Activated CD4-positive, alpha-beta memory T cell treated with anti-CD3 and anti-CD28 coated beads for 36 hours (primary cell): ENCODE results near the gene ATXN3. TPM values are rescaled to one million over a fixed set of nuclear protein-coding genes. Genes with fewer than 3 reads are reported as not detected.

Experiments used
- CTCF ChIA-PET: fragments of 350-600 bp; sonication (Branson Sonifier 250); formaldehyde crosslinking; loops from one replicate; lab custom pipeline; 2021; ENCODE audit warnings: antibody characterized with exemption, inconsistent platforms; lab: Charles Lee
- POLR2A ChIA-PET: fragments of 350-600 bp; sonication (Branson Sonifier 250); formaldehyde crosslinking; loops from one replicate; lab custom pipeline; 2021; ENCODE audit warnings: antibody characterized with exemption; lab: Charles Lee
- DNase-seq: peaks from one replicate; pipeline ENCODE4 v3.0.0-alpha.2; 2020
- H3K27ac Mint-ChIP-seq: one replicate; pipeline ENCODE4 v1.8.0; 2021; ENCODE audit warnings: mixed read lengths
- H3K27me3 Mint-ChIP-seq: one replicate; pipeline ENCODE4 v1.8.0; 2021; ENCODE audit warnings: mixed read lengths
- H3K36me3 Mint-ChIP-seq: one replicate; pipeline ENCODE4 v1.8.0; 2021; ENCODE audit warnings: mixed read lengths
- H3K4me1 Mint-ChIP-seq: one replicate; pipeline ENCODE4 v1.8.0; 2021; ENCODE audit warnings: low read depth, mixed read lengths
- H3K4me3 Mint-ChIP-seq: one replicate; pipeline ENCODE4 v1.8.0; 2021; ENCODE audit warnings: mild to moderate bottlenecking, mixed read lengths
- H3K9me3 Mint-ChIP-seq: one replicate; pipeline ENCODE4 v1.8.0; 2021; ENCODE audit warnings: mixed read lengths
- intact Hi-C: fragments of 100-400 bp; cut with micrococcal nuclease; formaldehyde crosslinking; loops from one replicate; pipeline ENCODE4 v1.15.1; 2023
- total RNA-seq, 2 experiments: library from RNA; stranded (reverse); gene quantifications; one replicate each; pipeline ENCODE4 v1.2.3, GENCODE V29; 2021

The ATXN3 gene
- 10 to 100 TPM; 30.8 to 31.6 TPM for total RNA-seq

DNA sequence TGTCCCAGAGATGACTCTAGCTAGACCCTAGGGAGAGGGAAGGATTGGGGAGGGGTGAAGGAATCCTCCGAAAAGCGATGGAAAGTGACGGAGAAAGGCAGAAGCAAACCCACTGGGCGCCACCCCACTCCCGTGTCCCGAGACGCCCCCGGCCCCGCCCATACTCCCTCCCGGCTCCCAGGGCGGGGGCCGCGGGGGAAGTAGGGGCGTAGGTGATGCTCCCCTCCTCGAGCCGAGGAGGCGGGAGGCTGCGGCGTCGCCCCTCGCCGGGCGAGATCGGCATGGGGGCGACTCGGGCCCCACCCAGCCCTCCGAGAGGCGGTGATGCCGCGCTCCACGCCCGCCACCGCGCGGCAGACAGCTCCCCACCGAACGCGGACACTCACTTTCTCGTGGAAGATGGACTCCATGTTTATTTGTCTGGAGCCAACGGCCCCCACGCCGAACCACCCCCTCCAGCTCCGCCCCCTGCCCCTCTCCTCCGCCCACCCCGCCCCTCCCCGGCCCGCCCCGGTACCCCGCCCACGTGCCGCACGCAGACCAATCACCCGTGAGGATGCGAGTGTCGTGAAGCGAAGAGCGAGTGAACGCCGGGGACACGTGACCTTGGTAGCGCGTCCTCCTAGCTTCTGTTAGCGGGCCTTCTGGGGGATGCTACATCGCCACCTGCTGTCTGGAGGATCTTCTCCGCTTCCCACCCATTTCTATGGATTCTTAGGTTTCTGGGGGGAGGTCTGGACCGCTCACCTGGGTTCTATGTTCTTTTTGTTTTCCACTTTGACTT, at the start of gene ATXN3:
Gene ATXN3 (minus strand): TSS at position 440 of the 784 bp plus-strand sequence. CDS start 30 bp downstream, at position 410.
- H3K27ac Mint-ChIP-seq: peak within 1 kb of the TSS; percentile 78
- peaks cover 42% of the 10 kb centered on the region for H3K4me1 Mint-ChIP-seq
- intact Hi-C loops: loop anchor here (1.0 to 2.0 kb wide), 2 partner anchors 14 to 66 kb away; partner anchors contain the start of genes CPSF2, NDUFB1 and TRIP11
- DNase-seq: peak; percentile 97
- ChIA-PET POLR2A (interaction anchor here (1.3 to 3.8 kb wide), 4 partner anchors 10 to 66 kb away, joined by 3 to 52 read pairs (median 10); partner anchors contain the start of genes CPSF2, NDUFB1 and TRIP11), CTCF (interaction anchor here (0.7 to 4.6 kb wide), 16 partner anchors 9 to 733 kb away, joined by 3 to 132 read pairs (median 4); partner anchors contain the start of genes CPSF2, NDUFB1 and TRIP11)
- H3K9me3 Mint-ChIP-seq: no peaks in the 10 kb centered on the region
- H3K4me3 Mint-ChIP-seq: peak within 1 kb of the TSS; percentile 93
- H3K27me3 Mint-ChIP-seq: no peaks in the 10 kb centered on the region
- no peaks in the 10 kb centered on the region for H3K36me3 Mint-ChIP-seq

DNA sequence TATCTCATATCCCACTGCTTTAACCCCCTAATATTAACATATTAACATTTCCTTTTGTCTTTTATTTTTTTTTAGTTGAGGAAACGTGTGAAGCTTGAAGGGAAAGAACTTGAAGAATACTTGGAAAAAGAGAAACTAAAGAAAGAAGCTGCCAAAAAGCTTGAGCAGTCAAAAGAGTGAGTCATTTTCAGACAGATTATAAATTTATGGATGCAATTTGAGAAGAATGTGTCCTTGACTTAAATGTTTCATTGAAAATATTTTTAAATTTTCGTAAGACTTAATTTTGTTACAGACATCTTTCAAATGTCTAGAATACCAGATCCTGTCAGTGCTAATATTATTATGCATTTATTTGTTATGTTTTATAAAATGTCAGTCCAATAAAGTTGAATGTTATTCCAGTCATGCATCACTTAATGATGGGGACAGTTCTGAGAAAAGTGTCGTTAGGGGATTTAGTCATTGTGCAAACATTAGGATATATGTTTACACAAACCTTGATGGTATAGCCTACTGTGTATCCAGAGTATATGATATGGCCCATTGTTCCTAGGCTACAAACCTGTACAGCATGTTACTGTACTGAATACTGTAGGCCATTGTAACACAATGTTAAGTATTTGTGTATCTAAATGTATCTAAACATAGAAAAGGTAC, 48.0 kb upstream of the ATXN3 start:
- CTCF ChIA-PET: no interaction called here
- Mint-ChIP-seq H3K27me3 (no peaks in the 10 kb centered on the region), H3K9me3 (no peaks in the 10 kb centered on the region), H3K36me3 (peaks cover 28% of the 10 kb centered on the region), H3K4me1 (no peaks in the 10 kb centered on the region), H3K4me3 (no peak overlapping the region), H3K27ac (no peak overlapping the region)
- intact Hi-C loops: loop anchor here (10.0 kb wide), 1 partner anchor 200 kb away; no protein-coding TSS in a partner anchor
- no peak for DNase-seq
- POLR2A ChIA-PET: no interaction called here

DNA sequence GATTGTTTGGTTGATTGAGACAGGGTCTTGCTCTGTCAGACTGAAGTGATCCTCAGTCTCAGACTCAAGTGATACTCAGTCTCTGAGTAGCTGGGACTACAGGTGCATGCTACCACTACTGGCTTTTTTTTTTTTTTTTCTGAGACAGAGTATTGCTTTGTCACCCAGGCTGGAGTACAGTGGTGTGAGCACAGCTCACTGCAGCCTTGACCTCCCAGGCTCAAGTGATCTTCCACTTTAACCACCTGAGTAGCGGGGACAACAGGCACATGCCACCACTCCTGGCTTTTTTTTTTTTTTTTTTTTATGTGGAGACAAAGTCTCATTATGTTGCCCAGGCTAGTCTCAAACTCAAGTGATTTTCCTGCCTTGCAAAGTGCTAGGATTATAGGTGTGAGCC, 47.2 kb upstream of the ATXN3 start:
- no peaks in the 10 kb centered on the region for H3K27me3 Mint-ChIP-seq
- POLR2A ChIA-PET: no interaction called here
- DNase-seq: no peak
- CTCF ChIA-PET: no interaction called here
- H3K27ac Mint-ChIP-seq: no peak overlapping the region
- H3K9me3 Mint-ChIP-seq: no peaks in the 10 kb centered on the region
- intact Hi-C loops: loop anchor here (10.0 kb wide), 1 partner anchor 201 kb away; no protein-coding TSS in a partner anchor
- no peaks in the 10 kb centered on the region for H3K4me1 Mint-ChIP-seq
- H3K4me3 Mint-ChIP-seq: no peak overlapping the region
- H3K36me3 Mint-ChIP-seq: peaks cover 30% of the 10 kb centered on the region

DNA sequence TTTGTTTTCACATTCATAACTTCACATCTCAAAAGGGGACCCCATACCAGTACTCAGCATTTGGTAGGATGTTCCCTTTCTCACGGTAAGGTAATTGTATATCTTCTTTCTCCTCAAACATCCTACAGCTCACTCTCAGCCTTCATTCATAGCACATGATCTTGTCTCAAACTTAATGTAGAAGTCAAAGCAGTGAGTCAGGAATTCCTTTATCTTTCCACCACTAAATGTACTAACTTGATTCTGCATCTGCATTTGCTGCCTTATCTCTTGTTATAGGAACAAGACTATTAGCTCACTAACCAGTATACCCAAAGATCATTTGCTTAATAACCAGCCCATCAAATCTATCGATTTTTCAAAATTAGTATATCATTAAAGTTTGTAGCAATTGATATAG, 38.3 kb upstream of the ATXN3 start:
- DNase-seq: no peak
- H3K4me1 Mint-ChIP-seq: peaks cover 6% of the 10 kb centered on the region
- CTCF ChIA-PET: interaction anchor here (1.1 kb wide), 2 partner anchors 38 to 681 kb away, joined by 4 read pairs; partner anchors contain the start of gene ATXN3
- POLR2A ChIA-PET: no interaction called here
- no peak overlapping the region for H3K27ac Mint-ChIP-seq
- no peaks in the 10 kb centered on the region for H3K27me3 Mint-ChIP-seq
- intact Hi-C loops: no loop called here
- H3K36me3 Mint-ChIP-seq: peaks cover 48% of the 10 kb centered on the region
- no peak overlapping the region for H3K4me3 Mint-ChIP-seq
- no peaks in the 10 kb centered on the region for H3K9me3 Mint-ChIP-seq

DNA sequence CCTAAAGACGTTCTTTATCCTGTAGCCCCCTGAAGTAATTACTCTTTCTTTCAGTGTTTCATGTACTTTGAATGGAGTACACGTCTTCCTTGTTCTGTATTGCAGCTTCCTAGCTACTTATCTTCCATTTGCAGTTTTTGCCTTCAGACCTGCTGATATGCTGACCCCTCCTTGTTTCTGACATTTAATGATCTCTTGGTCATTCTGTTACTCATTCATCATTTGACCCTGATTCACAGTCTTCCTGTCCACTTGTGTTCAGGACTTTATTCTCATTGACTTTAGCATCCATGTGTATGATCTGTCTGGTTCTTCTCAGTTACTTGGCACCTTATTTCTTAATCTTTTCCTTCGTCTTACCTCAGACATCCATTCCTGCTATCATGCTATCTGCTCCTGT, 37.6 kb upstream of the ATXN3 start:
- DNase-seq: no peak
- Mint-ChIP-seq H3K27me3 (no peaks in the 10 kb centered on the region), H3K36me3 (peaks cover 45% of the 10 kb centered on the region), H3K9me3 (no peaks in the 10 kb centered on the region), H3K27ac (no peak overlapping the region), H3K4me1 (peaks cover 6% of the 10 kb centered on the region), H3K4me3 (no peak overlapping the region)
- intact Hi-C loops: no loop called here
- ChIA-PET CTCF (interaction anchor here (1.1 kb wide), 1 partner anchor 680 kb away, joined by 4 read pairs; no protein-coding TSS in a partner anchor), POLR2A (no interaction called here)

DNA sequence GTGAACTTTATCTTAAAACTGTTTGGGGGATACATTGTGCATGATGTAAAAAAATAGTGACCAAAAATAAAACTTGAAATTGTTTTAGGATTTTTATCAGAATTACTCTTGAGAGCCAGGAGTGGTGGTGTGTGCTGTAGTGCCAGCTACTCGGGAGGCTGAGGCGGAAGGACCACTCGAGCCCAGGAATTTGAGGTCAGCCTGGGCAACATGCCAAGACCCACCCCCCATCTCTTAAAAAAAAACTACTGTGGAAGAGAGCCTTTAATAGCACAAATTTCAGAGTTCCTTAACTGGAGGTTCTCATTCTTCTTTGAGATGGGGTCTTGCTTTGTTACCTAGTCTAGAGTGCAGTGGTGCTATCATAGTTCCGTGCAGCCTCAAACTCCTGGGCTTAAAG, 36.9 kb upstream of the ATXN3 start:
- Mint-ChIP-seq H3K27me3 (no peaks in the 10 kb centered on the region), H3K27ac (no peak overlapping the region), H3K9me3 (no peaks in the 10 kb centered on the region), H3K4me1 (peaks cover 6% of the 10 kb centered on the region), H3K36me3 (peaks cover 46% of the 10 kb centered on the region), H3K4me3 (no peak overlapping the region)
- CTCF ChIA-PET: interaction anchor here (0.5 kb wide), 1 partner anchor 35 kb away, joined by 4 read pairs; no protein-coding TSS in a partner anchor
- no peak for DNase-seq
- intact Hi-C loops: no loop called here
- POLR2A ChIA-PET: no interaction called here

DNA sequence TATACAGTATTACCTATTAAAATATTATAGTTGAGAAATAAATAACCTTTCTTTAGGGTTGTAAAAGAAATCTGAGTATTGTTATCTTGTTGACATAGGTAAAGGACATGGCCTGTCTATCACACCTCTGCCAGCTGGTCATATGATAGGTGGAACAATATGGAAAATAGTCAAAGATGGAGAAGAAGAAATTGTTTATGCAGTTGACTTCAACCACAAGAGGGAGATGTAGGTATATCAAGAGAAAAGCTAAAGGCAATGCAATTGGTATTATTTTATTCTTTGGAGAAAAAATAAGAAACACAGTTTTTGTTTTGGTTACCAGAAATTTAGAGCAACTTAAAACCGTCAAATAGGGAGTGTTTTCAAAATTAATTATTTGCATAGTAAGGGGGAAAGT, 28.9 kb upstream of the ATXN3 start:
- no peak overlapping the region for H3K27ac Mint-ChIP-seq
- no peaks in the 10 kb centered on the region for H3K9me3 Mint-ChIP-seq
- no peak for DNase-seq
- intact Hi-C loops: no loop called here
- peaks cover 27% of the 10 kb centered on the region for H3K36me3 Mint-ChIP-seq
- ChIA-PET CTCF (interaction anchor here (0.7 to 2.9 kb wide), 6 partner anchors 13 to 547 kb away, joined by 3 to 15 read pairs (median 4); partner anchors contain the start of genes CPSF2 and NDUFB1), POLR2A (no interaction called here)
- H3K4me3 Mint-ChIP-seq: no peak overlapping the region
- H3K4me1 Mint-ChIP-seq: no peaks in the 10 kb centered on the region
- H3K27me3 Mint-ChIP-seq: no peaks in the 10 kb centered on the region

DNA sequence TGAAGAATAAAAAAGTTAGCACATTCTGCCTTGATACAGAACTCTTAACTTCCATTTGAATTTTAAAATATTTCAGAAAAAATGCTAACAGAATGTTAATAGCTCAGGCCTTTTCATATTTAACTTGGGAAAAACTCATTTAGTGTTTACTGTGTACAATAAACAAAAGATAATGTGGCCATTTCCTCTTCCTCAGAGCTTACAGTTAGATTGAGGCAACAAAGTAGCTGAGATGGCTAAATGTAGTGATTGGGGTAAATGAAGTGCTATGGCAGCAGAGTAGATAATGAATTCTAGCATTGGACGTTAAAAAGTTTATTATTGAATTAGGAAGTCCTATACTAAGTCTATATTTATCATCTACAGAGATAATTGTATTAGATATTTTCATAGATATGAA, 28.1 kb upstream of the ATXN3 start:
- ChIA-PET POLR2A (interaction anchor here (0.5 kb wide), 1 partner anchor 574 kb away, joined by 4 read pairs; no protein-coding TSS in a partner anchor), CTCF (interaction anchor here (0.8 to 2.9 kb wide), 5 partner anchors 12 to 548 kb away, joined by 3 to 15 read pairs (median 3); partner anchors contain the start of genes CPSF2 and NDUFB1)
- H3K9me3 Mint-ChIP-seq: no peaks in the 10 kb centered on the region
- intact Hi-C loops: no loop called here
- H3K27ac Mint-ChIP-seq: no peak overlapping the region
- H3K4me3 Mint-ChIP-seq: no peak overlapping the region
- peaks cover 30% of the 10 kb centered on the region for H3K36me3 Mint-ChIP-seq
- peaks cover 3% of the 10 kb centered on the region for H3K4me1 Mint-ChIP-seq
- no peak for DNase-seq
- no peaks in the 10 kb centered on the region for H3K27me3 Mint-ChIP-seq

DNA sequence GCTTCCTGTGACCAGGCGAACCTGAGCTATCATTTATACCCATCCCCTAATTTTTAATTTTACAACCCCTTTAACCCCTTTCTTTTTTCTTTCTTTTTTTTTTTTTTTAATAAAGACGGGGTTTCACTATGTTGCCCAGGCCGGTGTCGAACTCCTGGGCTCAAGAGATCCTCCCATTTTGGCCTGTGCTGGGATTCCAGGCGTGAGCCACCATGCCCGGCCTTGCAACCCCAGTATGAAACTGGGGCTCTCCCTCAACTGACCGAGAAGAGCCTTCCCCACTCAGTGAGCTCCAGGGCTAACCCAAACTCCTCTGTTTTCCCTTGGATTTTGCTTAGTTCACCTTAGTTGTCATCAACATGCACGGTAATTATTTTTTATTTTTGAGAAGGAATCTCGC, 16.4 kb upstream of the ATXN3 start:
- ChIA-PET POLR2A (interaction anchor here (2.2 to 5.3 kb wide), 3 partner anchors 9 to 82 kb away, joined by 7 to 52 read pairs (median 17); partner anchors contain the start of genes ATXN3 and TRIP11), CTCF (interaction anchor here (1.7 to 11.5 kb wide), 2 partner anchors 11 to 16 kb away, joined by 8 to 132 read pairs; partner anchors contain the start of gene ATXN3)
- intact Hi-C loops: loop anchor here (10.0 kb wide), 1 partner anchor 232 kb away; no protein-coding TSS in a partner anchor
- DNase-seq: no peak
- peak overlapping the region; percentile 97 for H3K27ac Mint-ChIP-seq
- H3K36me3 Mint-ChIP-seq: peaks cover 31% of the 10 kb centered on the region
- H3K4me1 Mint-ChIP-seq: peaks cover 36% of the 10 kb centered on the region
- H3K4me3 Mint-ChIP-seq: peak overlapping the region; percentile 94
- no peaks in the 10 kb centered on the region for H3K9me3 Mint-ChIP-seq
- H3K27me3 Mint-ChIP-seq: no peaks in the 10 kb centered on the region

DNA sequence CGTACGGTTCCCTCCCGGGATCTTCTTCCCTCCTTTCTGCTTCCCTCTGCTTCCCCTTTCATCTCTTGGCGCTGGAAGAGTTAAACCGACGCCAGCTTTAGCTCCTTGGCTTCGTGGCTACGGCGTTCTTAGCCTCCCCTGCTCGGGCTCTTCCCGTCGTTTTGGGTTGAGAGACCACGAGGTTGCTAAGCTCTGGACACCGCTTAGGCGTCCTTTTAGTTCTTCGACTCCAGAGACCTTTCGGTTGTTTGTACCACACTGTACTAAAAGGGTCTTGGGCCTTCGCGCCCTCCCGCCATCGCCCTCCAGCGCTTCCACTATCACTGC, 15.9 kb upstream of the ATXN3 start:
- Mint-ChIP-seq H3K27ac (peak overlapping the region; percentile 97), H3K9me3 (no peaks in the 10 kb centered on the region), H3K27me3 (no peaks in the 10 kb centered on the region), H3K36me3 (peaks cover 27% of the 10 kb centered on the region), H3K4me3 (peak overlapping the region; percentile 94), H3K4me1 (peaks cover 32% of the 10 kb centered on the region)
- POLR2A ChIA-PET: interaction anchor here (1.2 to 5.3 kb wide), 6 partner anchors 9 to 219 kb away, joined by 4 to 52 read pairs (median 6); partner anchors contain the start of genes ATXN3 and TRIP11
- CTCF ChIA-PET: interaction anchor here (0.7 to 11.5 kb wide), 3 partner anchors 12 to 82 kb away, joined by 4 to 132 read pairs (median 8); partner anchors contain the start of gene ATXN3
- peak; percentile 20 for DNase-seq
- intact Hi-C loops: loop anchor here (10.0 kb wide), 1 partner anchor 232 kb away; no protein-coding TSS in a partner anchor

DNA sequence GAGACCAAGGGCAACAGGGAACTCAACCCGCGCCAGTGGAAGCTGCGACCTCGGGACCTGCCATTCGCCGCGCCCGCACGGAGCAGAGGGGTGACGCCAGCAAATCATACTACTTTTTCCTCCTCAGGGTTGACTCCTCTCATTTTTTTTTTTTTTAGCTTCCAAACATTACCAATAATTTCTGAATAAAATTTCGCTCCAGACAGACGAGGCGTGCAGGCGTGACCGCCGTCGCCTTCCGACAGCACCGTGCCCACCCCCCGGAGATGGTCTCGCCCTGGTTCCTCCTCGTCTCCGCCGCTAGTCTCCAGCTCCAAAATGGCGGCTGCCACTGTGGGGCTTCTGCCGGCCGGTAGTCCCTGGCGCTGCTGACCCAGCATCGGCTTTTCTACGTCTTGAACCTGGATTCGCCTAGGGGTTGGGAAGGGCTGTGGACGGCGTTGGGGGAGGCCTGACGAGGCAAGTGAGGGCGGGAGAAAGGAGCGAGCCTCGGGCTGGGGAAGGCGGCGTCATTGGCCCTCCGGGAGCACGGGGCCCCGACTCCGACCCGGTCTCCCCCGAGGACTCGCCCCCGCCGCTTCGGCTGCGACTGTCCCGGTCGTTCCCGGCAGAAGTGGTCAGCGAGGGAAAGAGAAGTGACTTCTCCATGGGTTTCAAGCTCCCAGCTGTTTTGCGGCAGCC, 15.4 kb upstream of the ATXN3 start, which contains the start of the genes CPSF2 and NDUFB1:
Gene CPSF2 (plus strand): TSS at position 300 of the 681 bp plus-strand sequence. CDS start 9,016 bp downstream, outside the sequence.
Gene NDUFB1 (minus strand): TSS at position 37 of the 681 bp plus-strand sequence. CDS start 4,069 bp downstream, outside the sequence.
- peaks cover 27% of the 10 kb centered on the region for H3K4me1 Mint-ChIP-seq
- ChIA-PET CTCF (interaction anchor here (0.7 to 11.5 kb wide), 6 partner anchors 10 to 81 kb away, joined by 4 to 132 read pairs (median 4); partner anchors contain the start of gene ATXN3), POLR2A (interaction anchor here (0.8 to 5.3 kb wide), 7 partner anchors 10 to 612 kb away, joined by 3 to 52 read pairs (median 4); partner anchors contain the start of genes ATXN3, PPP4R3A and TRIP11)
- no peaks in the 10 kb centered on the region for H3K27me3 Mint-ChIP-seq
- no peaks in the 10 kb centered on the region for H3K9me3 Mint-ChIP-seq
- intact Hi-C loops: loop anchor here (1.0 to 10.0 kb wide), 4 partner anchors 15 to 612 kb away; partner anchors contain the start of genes ATXN3, PPP4R3A and TRIP11
- peak within 1 kb of the TSS; percentile 94 for H3K4me3 Mint-ChIP-seq
- peak within 1 kb of the TSS; percentile 97 for H3K27ac Mint-ChIP-seq
- H3K36me3 Mint-ChIP-seq: peaks cover 22% of the 10 kb centered on the region
- peak; percentile 88 for DNase-seq
